Heart left ventricle (tissue), 16 donors: ENCODE results near the gene EPN2. TPM values are rescaled to one million over a fixed set of nuclear protein-coding genes. Genes with fewer than 3 reads are reported as not detected.

Experiments
- ATAC-seq, 4 donors: fragments of 200-7000 bp; cut with Tn5 transposase; one replicate each; pipeline ENCODE4 v1.9.1; 2020 to 2022; ENCODE audit warnings: moderate library complexity in 4 of 4, mild to moderate bottlenecking in 3 of 4, moderate number of reproducible peaks in 1 of 4
- DNase-seq, 5 donors: peaks; one replicate each; pipeline ENCODE4 v3.0.0-alpha.2; 2020
- H3K27ac ChIP-seq, 12 donors: fragments of 200-600 bp; sonication (generic) in 4 of 12; one replicate each; pipeline versions ENCODE4 v1.5.0 to v1.8.0; 2016 to 2022; ENCODE audit warnings: mild to moderate bottlenecking in 2 of 12
- H3K27me3 ChIP-seq, 9 donors: fragments of 200-600 bp; sonication (generic) in 2 of 9; one replicate each; pipeline versions ENCODE4 v1.5.1 to v1.8.0; 2016 to 2022; ENCODE audit warnings: mild to moderate bottlenecking in 3 of 9
- H3K36me3 ChIP-seq, 9 donors: fragments of 200-600 bp; sonication (generic) in 2 of 9; one replicate each; pipeline versions ENCODE4 v1.5.0 to v1.8.0; 2018 to 2022; ENCODE audit warnings: mild to moderate bottlenecking in 2 of 9
- H3K4me1 ChIP-seq, 12 donors: fragments of 200-600 bp; sonication (generic) in 4 of 12; one replicate each; pipeline versions ENCODE4 v1.5.0 to v1.8.0; 2016 to 2022; ENCODE audit warnings: mild to moderate bottlenecking in 3 of 12
- H3K4me3 ChIP-seq, 12 donors: fragments of 200-600 bp; sonication (generic) in 4 of 12; one replicate each; pipeline versions ENCODE4 v1.5.0 to v1.8.0; 2017 to 2022; ENCODE audit warnings: mild to moderate bottlenecking in 9 of 12, moderate library complexity in 4 of 12
- H3K9me3 ChIP-seq, 12 donors: fragments of 200-600 bp; sonication (generic) in 4 of 12; one replicate each; pipeline versions ENCODE4 v1.5.0 to v1.8.0; 2016 to 2022; ENCODE audit warnings: mild to moderate bottlenecking in 1 of 12
- POLR2A ChIP-seq, 2 donors: fragments of 450-650 bp; IDR thresholded peaks; one replicate each; pipeline ENCODE4 v1.6.1; 2017; ENCODE audit warnings: antibody characterized with exemption in 2 of 2, mild to moderate bottlenecking in 2 of 2, moderate library complexity in 2 of 2
- WGBS, 4 donors: extraction: QIAGEN DNeasy Blood & Tissue Kit in 2 of 4; methylation state at CpG; one replicate each; pipeline versions ENCODE4 v1.1.5 to v1.1.7; 2013 to 2018; 5-methylcytosine and 5-hydroxymethylcytosine counted together
- intact Hi-C, 10 donors: fragments of 100-400 bp; cut with DNase I; formaldehyde crosslinking; loops; one replicate each; pipeline versions ENCODE4 v1.11.1 to v1.14.2; 2022
- polyA plus RNA-seq, 2 donors: library from polyadenylated mRNA; stranded (reverse); fragments of 200-250 nt; gene quantifications; one replicate each; pipeline ENCODE4 v1.2.3, GENCODE V29; 2013
- total RNA-seq, 9 donors: library from RNA; depleted of rRNA in 2 of 9; stranded (reverse); fragments of >200 nt in 2 of 9; fragmentation: NEBNext Ultra II Directional in 3 of 9; extraction: Animal tissue kit (Norgen Biotek cat#: 25700) in 3 of 9; gene quantifications; one replicate each; pipeline versions ENCODE4 v1.1.0 to v1.2.4, GENCODE V29; 2016 to 2023
- TF ChIP-seq, protein P1 (sequence below), 12 donors: fragments of 200-600 bp; sonication (generic) in 4 of 12; IDR thresholded peaks; one replicate each; pipeline versions ENCODE4 v1.5.0 to v1.8.0; 2018 to 2022; ENCODE audit warnings: antibody characterized with exemption in 12 of 12, mild to moderate bottlenecking in 5 of 12
- donor health status: ischemic (EF 13 %, LVEDD 7.1; RV severe dilation, severe dysfunction).
- donor health status: healthy with polysubstance abuse.
- donor health status: DM: no; HTN: yes; CAD: no.
- donor health status: DM: no; HTN: no; CAD: no.
- donor health status: ischemic (EF 25% LVEDD 6.9; RV normal size, moderate dysfunction).
- donor health status: ischemic (EF 25% LVEDD 5.7; RV mildly dilated, moderate dysfunction).
- donor health status: healthy.
- donor health status: DM: yes; HTN: yes; CAD: no.
- donor health status: ischemic (EF 35%, LVEDD 5.7; RV mildly dilated, moderate dysfunction).
- donor health status: nonischemic (EF 11% LVEDD 7.7; RV severe dilation, severe dysfunction).
- donor health status: DM: yes; HTN: yes; CAD: no.
- donor health status: PGD.
- donor health status: ischemic (EF 29% LVEDD 5.4; RV normal size, mild dysfunction).
- donor health status: nonischemic (EF 23%, LVEDD 6.1; RV moderate dilation, normal function).

EPN2 gene
- total and polyA plus RNA-seq, 11 donors = 26.4 to 114 (median 72.0) TPM

DNA sequence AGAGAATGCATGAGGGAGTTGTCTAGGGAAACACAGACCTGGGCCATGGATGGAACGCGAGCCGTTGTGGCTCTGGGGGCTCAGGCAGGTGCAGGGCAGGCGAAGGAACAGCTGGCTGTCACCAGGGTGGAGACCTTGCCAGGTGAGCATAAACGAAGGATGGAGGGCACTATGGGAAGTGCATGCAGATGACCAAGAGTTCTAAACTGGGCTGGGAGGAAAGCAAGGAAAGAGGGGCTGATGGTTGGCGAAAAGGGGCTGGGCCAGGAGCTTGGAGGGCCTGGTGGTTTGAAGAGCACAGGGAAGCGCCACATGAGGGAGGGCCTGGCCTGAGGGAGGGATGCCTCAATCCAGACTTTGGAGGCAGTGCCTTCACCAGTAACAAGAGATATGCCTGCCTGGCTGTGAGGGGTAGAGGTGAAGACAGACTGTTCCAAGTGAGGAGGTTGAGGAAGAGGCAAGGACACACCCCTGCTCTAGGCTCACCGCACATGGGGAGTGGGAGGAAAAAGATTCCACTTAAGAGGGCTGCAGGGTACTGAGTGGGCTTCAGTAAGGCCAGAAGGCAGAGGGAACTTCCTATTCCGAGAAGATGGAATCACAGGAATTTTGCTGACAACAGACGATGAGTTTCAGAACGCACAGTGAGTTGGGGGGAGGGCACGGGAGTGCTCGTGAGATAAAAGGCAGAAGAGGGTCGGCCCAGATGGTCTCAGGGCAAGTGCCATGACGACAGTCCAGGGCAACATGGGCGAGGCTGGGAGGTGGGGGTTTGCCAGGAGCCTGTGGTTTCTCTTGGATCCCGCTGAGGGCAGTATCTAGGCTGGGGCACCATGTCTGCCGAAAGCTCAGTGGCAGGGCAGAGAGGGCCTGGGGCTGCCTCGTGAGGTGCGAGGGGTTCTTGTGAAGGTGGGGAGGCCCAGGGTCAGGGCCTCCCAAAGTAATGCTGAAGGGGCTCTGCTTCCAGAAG lies 104.8 kb downstream of the EPN2 start:
- no peak for DNase-seq
- 53 to 63% (median 57%) methylated on average over 20 of the region's 20 CpGs for WGBS, 4 donors
- H3K27ac ChIP-seq = no peak overlapping the region

DNA sequence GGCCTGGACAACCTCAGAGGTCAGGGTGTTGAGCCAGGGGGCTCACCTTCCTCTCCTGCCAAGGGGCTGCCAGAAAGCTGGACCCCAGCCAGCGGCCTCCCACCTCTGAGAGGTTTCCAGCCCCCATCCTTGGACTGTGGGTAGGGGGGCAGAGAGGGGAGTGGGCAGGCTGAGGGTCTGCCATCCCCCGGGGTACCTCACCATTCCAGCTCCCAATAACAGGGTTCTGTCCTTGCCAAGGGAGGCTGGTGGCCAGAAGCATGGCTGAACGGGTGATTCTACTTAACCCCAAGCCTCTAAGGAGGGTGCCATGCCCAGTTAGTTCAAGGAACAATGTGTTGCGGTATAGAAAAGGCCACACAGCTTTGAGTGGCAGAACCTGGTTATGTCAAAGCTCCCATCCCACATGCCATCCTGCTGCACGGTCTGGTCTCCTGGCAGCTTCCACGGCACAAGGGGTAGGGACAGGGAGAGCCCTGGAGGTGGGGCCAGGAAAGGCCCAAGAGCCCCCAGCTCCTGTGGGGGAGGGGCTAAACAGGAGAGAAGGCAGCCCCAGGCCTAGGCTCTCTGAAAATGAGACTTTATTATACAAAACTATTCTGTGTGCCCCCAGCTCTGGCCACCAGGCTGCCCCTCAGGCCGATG lies 105.6 kb downstream of the EPN2 start:
- TF ChIP-seq, protein P1, sequence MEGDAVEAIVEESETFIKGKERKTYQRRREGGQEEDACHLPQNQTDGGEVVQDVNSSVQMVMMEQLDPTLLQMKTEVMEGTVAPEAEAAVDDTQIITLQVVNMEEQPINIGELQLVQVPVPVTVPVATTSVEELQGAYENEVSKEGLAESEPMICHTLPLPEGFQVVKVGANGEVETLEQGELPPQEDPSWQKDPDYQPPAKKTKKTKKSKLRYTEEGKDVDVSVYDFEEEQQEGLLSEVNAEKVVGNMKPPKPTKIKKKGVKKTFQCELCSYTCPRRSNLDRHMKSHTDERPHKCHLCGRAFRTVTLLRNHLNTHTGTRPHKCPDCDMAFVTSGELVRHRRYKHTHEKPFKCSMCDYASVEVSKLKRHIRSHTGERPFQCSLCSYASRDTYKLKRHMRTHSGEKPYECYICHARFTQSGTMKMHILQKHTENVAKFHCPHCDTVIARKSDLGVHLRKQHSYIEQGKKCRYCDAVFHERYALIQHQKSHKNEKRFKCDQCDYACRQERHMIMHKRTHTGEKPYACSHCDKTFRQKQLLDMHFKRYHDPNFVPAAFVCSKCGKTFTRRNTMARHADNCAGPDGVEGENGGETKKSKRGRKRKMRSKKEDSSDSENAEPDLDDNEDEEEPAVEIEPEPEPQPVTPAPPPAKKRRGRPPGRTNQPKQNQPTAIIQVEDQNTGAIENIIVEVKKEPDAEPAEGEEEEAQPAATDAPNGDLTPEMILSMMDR (IDR thresholded peaks at IDR 0.05) = no peak
- TF ChIP-seq POLR2A (IDR thresholded peaks at IDR 0.05) = no peak
- DNase-seq (no peak), ATAC-seq (peak in 1 of 4 donors; percentile 2)
- Histone ChIP-seq H3K4me1 (peaks cover 10 to 67% (median 37%) of the 10 kb centered on the region in 12 donors), H3K9me3 (no peaks in the 10 kb centered on the region), H3K4me3 (no peak overlapping the region), H3K36me3 (no peaks in the 10 kb centered on the region), H3K27me3 (no peaks in the 10 kb centered on the region), H3K27ac (no peak overlapping the region)
- WGBS, 4 donors = 55 to 66% (median 58%) methylated on average over 4 to 7 of the region's 7 CpGs
- intact Hi-C loops = no loop called here

More for the DNA sequence above, 104.8 kb downstream of the EPN2 start:
- ATAC-seq = no peak
- Histone ChIP-seq H3K27me3 (no peaks in the 10 kb centered on the region), H3K4me3 (no peak overlapping the region), H3K36me3 (no peaks in the 10 kb centered on the region), H3K4me1 (peaks cover 10 to 67% (median 31%) of the 10 kb centered on the region in 12 donors), H3K9me3 (no peaks in the 10 kb centered on the region)
- TF ChIP-seq, protein P1 (IDR thresholded peaks at IDR 0.05) = no peak
- no peak for TF ChIP-seq POLR2A (IDR thresholded peaks at IDR 0.05)
- intact Hi-C loops = no loop called here

- ATAC-seq (no peak), DNase-seq (no peak)
- WGBS, 4 donors = 79 to 87% (median 84%) methylated on average over 6 to 7 of the region's 7 CpGs
- intact Hi-C loops = no loop called here
- H3K27ac ChIP-seq = no peak overlapping the region
- no peaks in the 10 kb centered on the region for H3K9me3 ChIP-seq
- peaks cover 10 to 63% (median 34%) of the 10 kb centered on the region in 12 donors for H3K4me1 ChIP-seq
- H3K36me3 ChIP-seq = no peaks in the 10 kb centered on the region
- TF ChIP-seq, protein P1 (IDR thresholded peaks at IDR 0.05) = no peak
- no peak for TF ChIP-seq POLR2A (IDR thresholded peaks at IDR 0.05)
- H3K27me3 ChIP-seq = no peaks in the 10 kb centered on the region
- no peak overlapping the region for H3K4me3 ChIP-seq
Measured at GRCh38 chr17:19343256-19343630, 106.1 kb downstream of the EPN2 start.

- DNase-seq = no peak
- intact Hi-C loops = no loop called here
- Histone ChIP-seq H3K4me1 (peaks cover 10 to 61% (median 33%) of the 10 kb centered on the region in 12 donors), H3K27ac (no peak overlapping the region), H3K27me3 (no peaks in the 10 kb centered on the region), H3K9me3 (no peaks in the 10 kb centered on the region), H3K36me3 (no peaks in the 10 kb centered on the region), H3K4me3 (no peak overlapping the region)
- 75 to 87% (median 82%) methylated on average over 3 to 13 of the region's 13 CpGs for WGBS, 4 donors
- ATAC-seq = no peak
- TF ChIP-seq, protein P1 (IDR thresholded peaks at IDR 0.05) = no peak
- TF ChIP-seq POLR2A (IDR thresholded peaks at IDR 0.05) = no peak
Measured at GRCh38 chr17:19343671-19344151, 106.5 kb downstream of the EPN2 start.
